Ectodermal cell (in vitro differentiated cells): ENCODE measurements around the gene SLC28A3.

Experiments
- H3K27ac ChIP-seq: 2 replicates; pipeline ENCODE4 v1.7.0; 2013; ENCODE audit warnings: mild to moderate bottlenecking, low read depth, low read length; ENCODE audit not compliant: insufficient read depth, poor library complexity, severe bottlenecking
- H3K27me3 ChIP-seq: 2 replicates; pipeline ENCODE4 v1.7.0; 2013; ENCODE audit warnings: mild to moderate bottlenecking, low read length; ENCODE audit not compliant: insufficient read depth, control insufficient read depth, poor library complexity, severe bottlenecking
- H3K36me3 ChIP-seq: one replicate; pipeline ENCODE4 v1.7.0; 2013; ENCODE audit warnings: low read length; ENCODE audit not compliant: control insufficient read depth, insufficient read depth
- H3K4me1 ChIP-seq: one replicate; pipeline ENCODE4 v1.7.0; 2013; ENCODE audit warnings: low read length; ENCODE audit not compliant: control insufficient read depth, insufficient read depth
- H3K4me3 ChIP-seq: 2 replicates; pipeline ENCODE4 v1.7.0; 2013; ENCODE audit warnings: low read depth, low read length, control low read depth; ENCODE audit not compliant: insufficient read depth
- H3K9me3 ChIP-seq: 2 replicates; pipeline ENCODE4 v1.7.0; 2013; ENCODE audit warnings: mild to moderate bottlenecking, low read length, moderate library complexity; ENCODE audit not compliant: control insufficient read depth
- WGBS, 2 experiments: methylation state at CpG; one replicate each; pipeline ENCODE4 v1.1.7; 2013; ENCODE audit warnings: missing lambda C conversion rate in 2 of 2; 5-methylcytosine and 5-hydroxymethylcytosine counted together

The SLC28A3 gene

GRCh38 chr9:84349671-84350070 is 9.1 kb upstream of the SLC28A3 start:
- 46 to 57% methylated on average over 1 of the region's 1 CpG for WGBS, 2 experiments
- Histone ChIP-seq H3K4me1 (no peaks in the 10 kb centered on the region), H3K9me3 (no peaks in the 10 kb centered on the region), H3K27ac (no peak overlapping the region), H3K4me3 (no peak overlapping the region), H3K27me3 (no peaks in the 10 kb centered on the region), H3K36me3 (no peaks in the 10 kb centered on the region)

GRCh38 chr9:84343111-84343521 is 2.6 kb upstream of the SLC28A3 start:
- Histone ChIP-seq H3K9me3 (no peaks in the 10 kb centered on the region), H3K27me3 (no peaks in the 10 kb centered on the region), H3K36me3 (no peaks in the 10 kb centered on the region), H3K4me1 (peaks cover 4% of the 10 kb centered on the region), H3K4me3 (no peak overlapping the region), H3K27ac (no peak overlapping the region)
- 97 to 99% methylated on average over 6 of the region's 6 CpGs for WGBS, 2 experiments

GRCh38 chr9:84339962-84340361 is 596 bp downstream of the SLC28A3 start:
- no peaks in the 10 kb centered on the region for H3K27me3 ChIP-seq
- no peaks in the 10 kb centered on the region for H3K9me3 ChIP-seq
- no peak overlapping the region for H3K27ac ChIP-seq
- H3K36me3 ChIP-seq: no peaks in the 10 kb centered on the region
- WGBS, 2 experiments: 71 to 78% methylated on average over 4 of the region's 4 CpGs
- no peak overlapping the region for H3K4me3 ChIP-seq
- H3K4me1 ChIP-seq: peaks cover 4% of the 10 kb centered on the region

- 91 to 95% methylated on average over 3 of the region's 3 CpGs for WGBS, 2 experiments
- peaks cover 4% of the 10 kb centered on the region for H3K4me1 ChIP-seq
- H3K4me3 ChIP-seq: no peak overlapping the region
- H3K27me3 ChIP-seq: no peaks in the 10 kb centered on the region
- no peaks in the 10 kb centered on the region for H3K9me3 ChIP-seq
- H3K27ac ChIP-seq: no peak overlapping the region
- no peaks in the 10 kb centered on the region for H3K36me3 ChIP-seq
Measured at GRCh38 chr9:84339503-84339902, 1.1 kb downstream of the SLC28A3 start.

GRCh38 chr9:84338792-84339191 is 1.8 kb downstream of the SLC28A3 start:
- 93 to 98% methylated on average over 3 of the region's 4 CpGs for WGBS, 2 experiments
- no peaks in the 10 kb centered on the region for H3K36me3 ChIP-seq
- H3K27me3 ChIP-seq: no peaks in the 10 kb centered on the region
- no peak overlapping the region for H3K27ac ChIP-seq
- peaks cover 4% of the 10 kb centered on the region for H3K4me1 ChIP-seq
- no peaks in the 10 kb centered on the region for H3K9me3 ChIP-seq
- no peak overlapping the region for H3K4me3 ChIP-seq

GRCh38 chr9:84337252-84337651 is 3.3 kb downstream of the SLC28A3 start:
- Histone ChIP-seq H3K36me3 (no peaks in the 10 kb centered on the region), H3K4me3 (no peak overlapping the region), H3K27ac (no peak overlapping the region), H3K4me1 (peaks cover 4% of the 10 kb centered on the region), H3K9me3 (no peaks in the 10 kb centered on the region), H3K27me3 (no peaks in the 10 kb centered on the region)
- WGBS, 2 experiments: 93 to 98% methylated on average over 8 of the region's 8 CpGs

- H3K9me3 ChIP-seq: no peaks in the 10 kb centered on the region
- H3K4me1 ChIP-seq: no peaks in the 10 kb centered on the region
- no peaks in the 10 kb centered on the region for H3K27me3 ChIP-seq
- WGBS, 2 experiments: 89 to 93% methylated on average over 2 to 5 of the region's 5 CpGs
- H3K27ac ChIP-seq: no peak overlapping the region
- no peaks in the 10 kb centered on the region for H3K36me3 ChIP-seq
- no peak overlapping the region for H3K4me3 ChIP-seq
Measured at GRCh38 chr9:84331119-84331809, 9.3 kb downstream of the SLC28A3 start.

- H3K27me3 ChIP-seq: no peaks in the 10 kb centered on the region
- H3K4me1 ChIP-seq: no peaks in the 10 kb centered on the region
- H3K36me3 ChIP-seq: no peaks in the 10 kb centered on the region
- H3K4me3 ChIP-seq: no peak overlapping the region
- no peaks in the 10 kb centered on the region for H3K9me3 ChIP-seq
- 100% methylated on average over 1 of the region's 1 CpG for WGBS, 2 experiments
- H3K27ac ChIP-seq: no peak overlapping the region
Measured at GRCh38 chr9:84330246-84330645, 10.3 kb downstream of the SLC28A3 start.

- no peaks in the 10 kb centered on the region for H3K9me3 ChIP-seq
- H3K27ac ChIP-seq: no peak overlapping the region
- no peak overlapping the region for H3K4me3 ChIP-seq
- no peaks in the 10 kb centered on the region for H3K36me3 ChIP-seq
- no peaks in the 10 kb centered on the region for H3K27me3 ChIP-seq
- WGBS, 2 experiments: 78 to 90% methylated on average over 3 of the region's 3 CpGs
- H3K4me1 ChIP-seq: no peaks in the 10 kb centered on the region
Measured at GRCh38 chr9:84327184-84327583, 13.4 kb downstream of the SLC28A3 start.

- Histone ChIP-seq H3K36me3 (no peaks in the 10 kb centered on the region), H3K27ac (no peak overlapping the region), H3K9me3 (no peaks in the 10 kb centered on the region), H3K27me3 (no peaks in the 10 kb centered on the region), H3K4me3 (no peak overlapping the region), H3K4me1 (no peaks in the 10 kb centered on the region)
- 91 to 93% methylated on average over 3 of the region's 3 CpGs for WGBS, 2 experiments
Measured at GRCh38 chr9:84325347-84325973, 15.1 kb downstream of the SLC28A3 start.
